GM18498 (cell line): ENCODE data around the gene SAMD4A.
A peak's percentile ranks its signal among the peaks of the same experiment; 100 is the strongest.

Experiments used
- ATAC-seq: cut with Tn5 transposase; IDR thresholded peaks from one replicate; pipeline ENCODE4 v1.9.1; 2021; ENCODE audit warnings: mild to moderate bottlenecking, moderate library complexity; ENCODE audit not compliant: unreplicated experiment

SAMD4A gene

DNA sequence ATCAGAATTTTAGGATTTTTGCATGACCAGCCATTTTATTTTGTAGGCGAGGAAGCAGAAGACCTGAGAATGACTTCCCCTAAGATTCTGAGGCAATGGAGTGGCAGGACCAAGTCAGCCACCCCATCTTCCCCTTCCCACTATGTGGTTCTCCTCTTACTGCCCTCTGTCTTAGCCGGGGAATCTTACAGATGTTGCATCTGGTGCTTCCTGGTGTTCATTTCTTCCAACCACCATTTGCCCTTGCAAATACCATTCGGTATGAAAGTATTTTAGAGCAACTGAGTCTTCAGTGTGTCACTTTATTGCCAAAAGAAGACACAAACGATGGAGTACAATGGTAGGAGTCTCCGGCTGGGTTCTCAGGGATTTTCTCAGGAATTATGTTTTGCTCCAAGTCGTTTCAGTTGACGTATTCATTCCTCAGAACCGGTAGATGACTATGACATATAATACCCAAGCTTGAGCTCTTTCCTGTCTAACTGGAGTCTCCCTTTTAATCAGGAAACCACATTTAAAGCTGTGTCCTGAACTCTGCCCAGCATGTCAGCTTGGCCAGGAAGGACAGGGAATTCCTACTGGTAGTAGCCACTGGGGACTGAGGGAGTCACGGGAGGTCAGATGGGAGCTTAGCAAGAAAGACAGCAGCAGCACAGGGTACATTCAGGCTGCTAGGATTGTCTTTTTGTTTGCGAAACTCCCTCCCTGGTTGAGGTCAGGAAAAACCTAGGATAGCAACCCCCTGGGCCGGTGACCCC, 87.0 kb downstream of the SAMD4A start:
- ATAC-seq: no peak

DNA sequence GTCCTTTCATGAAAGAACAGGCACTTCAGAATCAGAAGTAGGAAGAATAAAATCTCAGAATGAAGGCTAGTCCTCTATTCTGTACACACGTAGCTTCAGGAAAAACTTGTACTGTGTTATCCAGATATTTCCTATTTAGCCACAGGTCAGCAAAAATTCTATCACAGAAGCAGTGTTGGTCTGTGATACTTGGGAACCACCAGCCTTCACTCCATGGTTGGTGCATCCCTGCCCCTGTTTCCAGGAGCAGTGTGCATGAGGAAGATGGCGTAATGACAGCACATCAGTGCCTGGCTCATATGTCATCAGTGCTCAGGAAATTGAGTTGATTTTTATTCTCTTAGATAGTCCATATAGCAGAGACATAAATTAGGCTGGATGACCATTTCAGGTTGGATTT, 87.7 kb downstream of the SAMD4A start:
- ATAC-seq: no peak

DNA sequence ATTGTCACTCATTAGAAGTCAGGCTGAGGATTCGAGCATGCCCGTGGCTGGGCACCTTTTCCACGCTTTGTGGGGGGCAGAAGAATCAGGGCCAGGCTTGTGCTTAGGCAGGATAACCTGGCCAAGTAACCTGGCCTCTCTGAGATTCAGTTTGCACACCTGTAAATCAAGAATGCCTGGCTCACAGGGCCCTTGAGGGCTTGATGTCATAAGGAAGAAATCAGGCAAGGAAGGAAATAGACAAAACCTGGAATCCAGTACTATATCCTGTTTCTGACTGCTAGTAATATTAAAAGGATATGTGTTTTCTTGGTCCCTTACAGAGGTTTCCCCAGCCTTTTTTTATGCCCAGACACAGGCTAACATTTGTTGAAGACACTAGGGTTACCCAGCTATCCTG, 91.9 kb downstream of the SAMD4A start:
- ATAC-seq: no peak

DNA sequence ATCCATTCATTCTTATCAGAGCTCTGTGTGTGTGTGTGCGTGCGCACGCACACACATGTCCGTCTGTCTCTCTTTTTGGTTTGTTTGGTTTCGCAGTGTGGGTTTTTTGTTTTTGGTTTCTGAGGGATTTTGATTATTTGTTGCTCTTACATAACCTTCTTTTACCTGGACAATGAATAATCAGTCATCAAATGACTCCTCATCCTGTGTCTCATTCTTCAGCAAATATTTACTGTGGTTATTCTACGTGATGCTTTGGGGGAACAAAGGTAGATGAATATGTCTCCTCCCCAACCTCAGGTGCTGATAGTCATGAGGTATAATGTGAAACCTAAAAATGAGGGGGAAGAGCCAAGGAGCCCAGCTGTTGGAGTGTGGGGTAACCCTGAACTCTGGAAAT, 92.4 kb downstream of the SAMD4A start:
- no peak for ATAC-seq

DNA sequence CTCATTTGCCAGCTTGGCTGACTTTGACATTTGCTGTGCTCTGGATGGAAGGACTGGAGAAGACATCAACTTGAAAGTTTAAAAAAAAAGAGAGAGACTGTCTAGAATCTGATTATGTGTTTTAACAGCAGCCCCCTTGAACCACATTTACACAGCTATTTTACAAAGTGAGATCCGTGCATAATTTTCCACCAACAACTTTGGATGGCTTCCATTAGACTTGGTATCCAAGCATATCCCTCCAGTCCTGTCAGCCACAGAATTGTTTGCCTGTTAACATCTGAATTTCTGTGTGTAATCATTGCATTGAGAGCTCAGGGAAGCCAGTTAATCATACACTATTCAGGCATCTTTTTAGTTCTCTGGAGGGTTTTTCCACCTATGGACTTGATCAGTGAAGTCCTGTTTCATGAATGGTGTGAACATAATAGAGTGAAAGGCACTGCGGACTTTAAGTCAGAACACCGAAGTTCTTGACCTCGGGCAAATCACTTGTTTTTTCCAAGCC, 93.7 kb downstream of the SAMD4A start:
- ATAC-seq: no peak

DNA sequence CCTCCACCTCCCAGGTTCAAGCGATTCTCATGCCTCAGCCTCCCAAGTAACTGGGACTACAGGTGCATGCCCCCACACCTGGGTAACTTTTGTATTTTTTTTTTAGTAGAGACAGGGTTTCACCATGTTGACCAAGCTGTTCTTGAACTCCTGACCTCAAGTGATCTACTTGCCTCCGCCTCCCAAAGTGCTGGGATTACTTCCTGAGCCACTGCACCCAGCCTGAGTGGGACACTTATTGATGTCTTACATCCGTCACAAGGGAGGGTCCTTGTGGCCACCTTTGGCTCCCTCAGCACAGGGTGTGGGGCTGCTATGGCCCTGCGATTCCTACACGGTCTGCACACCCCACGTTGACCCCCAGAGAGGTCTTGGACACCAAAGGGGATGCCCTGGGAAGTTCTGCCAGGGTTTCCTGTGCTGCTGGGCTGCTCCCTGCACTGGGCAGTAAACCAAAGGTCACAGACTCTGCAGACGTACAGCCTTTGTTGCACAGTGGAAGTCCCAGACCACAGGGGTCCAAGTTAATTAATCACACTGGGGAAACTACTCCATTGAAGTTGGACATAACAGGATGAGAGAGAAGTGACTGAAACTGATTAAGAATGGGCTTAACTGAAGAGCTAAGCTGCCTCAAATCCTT, 95.7 kb downstream of the SAMD4A start:
- no peak for ATAC-seq

GRCh38 chr14:54664961-54665360, 98.0 kb downstream of the SAMD4A start:
- ATAC-seq: no peak

- no peak for ATAC-seq
Observed at GRCh38 chr14:54665946-54666345, 99.0 kb downstream of the SAMD4A start.

- no peak for ATAC-seq
Observed at GRCh38 chr14:54667026-54667744, 100.3 kb downstream of the SAMD4A start.

DNA sequence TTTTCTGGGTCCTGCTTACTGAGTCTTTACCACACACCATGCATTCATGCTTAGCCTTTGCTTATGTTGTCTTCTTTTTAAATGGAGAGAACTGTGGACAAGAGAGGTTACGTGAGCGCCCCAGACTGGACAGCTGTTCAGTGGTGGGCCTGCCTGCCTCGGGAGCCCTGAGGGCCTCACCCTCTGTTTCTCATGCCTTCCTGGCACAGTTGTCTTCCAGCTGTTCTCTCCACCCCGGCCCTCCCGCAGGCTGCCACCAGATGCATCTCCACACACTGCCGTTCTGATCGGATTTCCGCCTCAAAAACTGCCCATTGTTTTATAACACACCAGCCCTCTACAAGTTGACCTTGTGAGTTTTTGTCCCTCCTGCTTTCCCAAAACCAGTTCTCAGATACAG, 100.8 kb downstream of the SAMD4A start:
- no peak for ATAC-seq

- ATAC-seq: no peak
Observed at GRCh38 chr14:54669721-54670561, 103.0 kb downstream of the SAMD4A start.

DNA sequence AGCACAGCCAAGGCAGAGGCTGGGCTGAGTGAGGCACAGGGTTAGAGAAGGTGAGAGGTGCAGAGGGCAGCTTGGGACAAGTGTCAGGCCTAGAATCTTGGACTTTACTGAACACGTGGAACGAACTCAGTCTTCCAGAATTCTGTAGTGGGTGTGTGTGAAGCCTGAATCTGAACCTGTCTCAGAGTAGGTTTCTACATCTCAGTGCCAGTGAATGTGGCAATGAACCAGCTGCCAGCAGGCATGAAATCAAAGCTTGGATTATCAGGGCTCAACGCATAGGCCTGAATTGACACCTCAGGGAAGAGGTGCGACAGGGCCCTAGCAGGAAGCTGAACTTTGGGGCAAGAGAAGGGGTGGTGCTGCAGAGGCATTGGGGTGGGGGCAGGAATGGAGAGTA, 104.6 kb downstream of the SAMD4A start:
- ATAC-seq: no peak

DNA sequence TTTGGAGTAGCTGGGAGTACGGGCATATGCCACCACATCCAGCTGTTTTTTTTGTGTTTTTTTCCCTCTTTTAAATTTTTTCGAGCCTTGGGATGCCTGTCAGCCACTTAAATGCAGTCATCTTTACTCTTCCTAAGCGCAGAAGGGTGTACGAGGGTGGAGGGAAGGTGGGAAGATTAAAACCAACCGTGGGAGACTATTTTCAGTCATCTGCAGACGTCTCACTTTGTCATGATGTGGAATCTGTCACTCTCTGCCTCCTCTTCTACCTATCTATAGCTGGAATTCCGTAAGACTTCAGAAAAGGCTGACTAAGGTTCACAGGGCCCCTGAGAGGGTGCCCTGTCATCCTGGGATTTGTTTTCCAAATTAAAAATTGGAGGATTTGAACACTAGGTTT, 105.3 kb downstream of the SAMD4A start:
- no peak for ATAC-seq

GRCh38 chr14:54672688-54673087, 105.8 kb downstream of the SAMD4A start:
- ATAC-seq: no peak

DNA sequence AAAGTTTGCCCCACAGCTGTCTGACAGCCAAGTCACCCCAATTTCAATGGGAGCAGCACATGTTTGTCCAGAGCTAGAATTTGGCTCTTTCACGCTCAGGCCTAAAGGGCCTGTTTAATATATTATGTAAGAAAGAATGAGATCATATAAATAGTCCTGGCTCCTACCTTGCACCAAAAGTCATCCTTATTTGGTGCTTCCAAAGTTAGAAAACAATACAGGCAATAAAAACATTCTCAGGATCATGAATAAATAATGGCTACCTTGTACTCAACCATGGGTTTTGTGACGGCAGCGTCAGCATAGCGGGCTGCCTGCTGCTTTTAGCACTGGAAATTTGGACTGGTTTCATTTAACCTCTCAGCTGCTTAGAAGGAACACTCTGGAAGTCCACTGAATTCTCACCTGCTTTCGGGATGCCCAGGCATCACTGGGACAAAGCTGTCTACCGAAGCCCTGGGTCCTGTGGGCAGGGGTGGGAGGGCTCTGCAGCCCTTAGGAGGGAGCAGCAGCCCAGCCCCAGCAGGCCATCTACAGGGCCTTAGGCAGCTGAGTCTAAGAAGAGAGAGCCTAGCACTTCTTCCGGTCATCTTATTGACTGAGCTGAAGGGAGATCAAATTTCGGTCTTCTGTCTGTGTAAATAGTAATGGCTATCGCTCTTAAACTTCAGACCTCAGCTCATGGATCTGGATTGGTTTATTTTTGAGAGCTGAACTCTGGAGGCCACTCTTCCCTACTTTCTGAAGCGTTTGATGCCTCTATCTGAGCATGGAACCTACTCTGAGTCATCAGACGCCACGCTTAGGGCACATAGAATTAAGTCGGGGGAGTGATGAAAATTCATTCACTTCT, 106.5 kb downstream of the SAMD4A start:
- ATAC-seq: no peak

DNA sequence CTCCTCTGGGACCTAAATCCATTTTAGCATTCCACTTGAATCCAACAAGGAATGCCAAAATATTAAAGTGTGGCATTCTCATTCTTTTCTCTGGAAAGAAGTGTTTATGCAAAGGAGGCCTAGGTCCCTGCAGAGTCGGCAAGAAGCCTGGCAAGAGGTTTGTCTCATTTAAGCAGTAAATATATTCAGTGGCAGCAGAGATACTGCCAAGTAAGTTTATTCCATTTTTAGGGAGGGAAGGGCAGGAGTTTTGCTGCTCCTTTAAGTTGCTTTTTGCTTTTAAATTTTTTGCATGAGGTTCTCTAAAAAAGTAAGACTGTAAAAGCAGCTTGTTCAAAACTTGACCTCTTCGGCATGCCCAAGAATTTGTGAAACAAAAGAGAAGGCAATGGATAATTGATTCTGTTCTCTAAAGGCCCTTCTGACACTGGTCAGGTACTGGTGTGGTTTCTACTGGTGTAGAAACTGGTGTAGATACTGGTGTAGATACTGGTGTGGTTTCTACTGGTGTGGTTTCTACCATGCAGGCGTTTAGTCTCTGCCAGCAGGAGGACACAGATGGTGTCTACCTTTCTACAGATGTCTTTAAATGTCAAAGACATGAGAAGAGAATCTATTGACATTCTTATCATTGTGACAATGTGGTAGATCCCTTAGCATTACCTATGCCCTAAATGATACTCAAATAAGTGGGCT, 107.3 kb downstream of the SAMD4A start:
- peak; percentile 90 for ATAC-seq

DNA sequence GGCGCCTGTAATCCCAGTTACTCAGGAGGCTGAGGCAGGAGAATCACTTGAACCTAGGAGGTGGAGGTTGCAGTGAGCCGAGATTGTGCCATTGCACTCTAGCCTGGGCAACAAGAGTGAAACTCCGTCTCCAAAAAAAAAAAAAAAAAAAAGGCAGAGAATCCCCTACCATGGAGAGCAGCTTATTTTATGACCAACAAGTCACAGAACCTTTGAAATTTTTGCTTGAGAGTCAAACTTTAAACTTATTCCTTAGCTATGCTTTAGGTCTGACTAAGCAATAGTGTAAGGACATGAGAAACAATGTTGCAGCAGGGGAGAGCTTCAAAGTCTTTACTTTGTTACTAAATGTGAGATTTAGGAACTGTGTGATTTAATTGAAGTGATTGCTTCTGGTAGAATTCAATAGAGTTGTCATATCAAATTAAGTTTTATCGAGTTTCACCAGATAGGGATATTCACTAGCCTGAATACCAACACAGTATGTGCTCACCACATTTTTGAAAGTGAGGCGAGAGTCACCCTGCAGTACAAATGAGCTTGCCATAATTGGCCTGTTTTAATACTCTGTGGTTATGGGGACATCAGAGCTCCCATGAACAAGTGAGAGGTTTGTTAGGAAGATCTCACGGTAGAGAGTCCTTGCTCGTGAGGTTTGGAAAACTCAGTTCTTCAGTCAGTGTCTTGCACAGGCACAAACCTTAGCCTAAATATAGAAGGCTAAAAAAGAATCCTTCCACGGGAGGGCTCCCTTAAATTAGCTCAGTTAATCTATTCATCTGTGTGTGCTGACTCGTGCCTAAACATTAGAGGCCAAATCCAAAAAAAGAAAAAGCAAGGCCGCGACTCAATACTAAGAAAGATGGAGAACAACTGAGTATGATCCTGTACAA, 108.6 kb downstream of the SAMD4A start:
- no peak for ATAC-seq
